Measurements from ENCODE around the gene EEIG1.

DNA sequence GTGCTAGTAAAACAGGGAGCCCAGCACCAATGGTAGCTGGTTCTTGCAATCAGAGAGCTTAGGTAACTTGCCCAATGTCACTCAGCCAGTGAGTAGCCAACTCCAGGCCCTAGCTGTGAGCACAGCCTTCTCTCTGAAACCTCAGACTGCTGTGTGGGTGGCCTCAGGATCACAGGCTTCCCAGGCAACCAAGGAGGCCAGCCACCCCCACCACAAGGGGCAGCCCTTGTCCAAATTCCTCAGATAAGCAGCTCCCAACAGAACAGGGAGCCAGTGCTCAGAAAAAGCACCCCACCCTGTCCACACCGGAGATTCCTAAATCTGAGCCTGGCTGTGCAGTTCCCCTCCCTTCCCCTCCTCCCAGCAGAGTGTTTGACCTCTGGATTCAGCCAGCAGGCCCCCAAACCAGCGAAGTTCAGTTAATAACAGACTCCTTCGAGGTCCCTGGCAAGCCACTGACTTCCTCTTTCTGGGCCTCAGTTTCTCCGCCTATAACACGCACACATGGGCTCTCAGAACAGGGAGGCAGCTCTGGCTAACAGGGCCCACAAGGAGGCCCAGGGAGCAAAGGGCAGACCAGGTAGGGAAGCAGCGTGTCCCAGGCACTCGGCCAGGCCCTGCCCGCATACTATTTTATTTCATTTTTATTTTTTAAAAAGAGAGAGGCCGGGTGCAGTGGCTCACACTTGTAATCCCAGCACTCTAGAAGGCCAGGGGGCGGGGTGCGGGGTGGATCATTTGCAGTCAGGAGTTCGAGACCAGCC, 2.7 kb downstream of the EEIG1 start:
- TF ChIP-seq, protein P1, sequence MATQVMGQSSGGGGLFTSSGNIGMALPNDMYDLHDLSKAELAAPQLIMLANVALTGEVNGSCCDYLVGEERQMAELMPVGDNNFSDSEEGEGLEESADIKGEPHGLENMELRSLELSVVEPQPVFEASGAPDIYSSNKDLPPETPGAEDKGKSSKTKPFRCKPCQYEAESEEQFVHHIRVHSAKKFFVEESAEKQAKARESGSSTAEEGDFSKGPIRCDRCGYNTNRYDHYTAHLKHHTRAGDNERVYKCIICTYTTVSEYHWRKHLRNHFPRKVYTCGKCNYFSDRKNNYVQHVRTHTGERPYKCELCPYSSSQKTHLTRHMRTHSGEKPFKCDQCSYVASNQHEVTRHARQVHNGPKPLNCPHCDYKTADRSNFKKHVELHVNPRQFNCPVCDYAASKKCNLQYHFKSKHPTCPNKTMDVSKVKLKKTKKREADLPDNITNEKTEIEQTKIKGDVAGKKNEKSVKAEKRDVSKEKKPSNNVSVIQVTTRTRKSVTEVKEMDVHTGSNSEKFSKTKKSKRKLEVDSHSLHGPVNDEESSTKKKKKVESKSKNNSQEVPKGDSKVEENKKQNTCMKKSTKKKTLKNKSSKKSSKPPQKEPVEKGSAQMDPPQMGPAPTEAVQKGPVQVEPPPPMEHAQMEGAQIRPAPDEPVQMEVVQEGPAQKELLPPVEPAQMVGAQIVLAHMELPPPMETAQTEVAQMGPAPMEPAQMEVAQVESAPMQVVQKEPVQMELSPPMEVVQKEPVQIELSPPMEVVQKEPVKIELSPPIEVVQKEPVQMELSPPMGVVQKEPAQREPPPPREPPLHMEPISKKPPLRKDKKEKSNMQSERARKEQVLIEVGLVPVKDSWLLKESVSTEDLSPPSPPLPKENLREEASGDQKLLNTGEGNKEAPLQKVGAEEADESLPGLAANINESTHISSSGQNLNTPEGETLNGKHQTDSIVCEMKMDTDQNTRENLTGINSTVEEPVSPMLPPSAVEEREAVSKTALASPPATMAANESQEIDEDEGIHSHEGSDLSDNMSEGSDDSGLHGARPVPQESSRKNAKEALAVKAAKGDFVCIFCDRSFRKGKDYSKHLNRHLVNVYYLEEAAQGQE (IDR thresholded peaks at IDR 0.05; ENCODE audit: insufficient read depth in 1 of 2, low read depth in 2 of 2, low read length in 2 of 2) = no peak
- TF ChIP-seq TAF1 (IDR thresholded peaks at IDR 0.05; ENCODE audit: borderline replicate concordance, insufficient read depth, low read length) = no peak
